ENCODE data around the gene PUSL1. TPM values are rescaled to one million over a fixed set of nuclear protein-coding genes. Genes with fewer than 3 reads are reported as not detected.

PUSL1 gene
- total RNA-seq, 4 donors from 2014 or later, result 42.3 to 62.1 (median 53.7) TPM

DNA sequence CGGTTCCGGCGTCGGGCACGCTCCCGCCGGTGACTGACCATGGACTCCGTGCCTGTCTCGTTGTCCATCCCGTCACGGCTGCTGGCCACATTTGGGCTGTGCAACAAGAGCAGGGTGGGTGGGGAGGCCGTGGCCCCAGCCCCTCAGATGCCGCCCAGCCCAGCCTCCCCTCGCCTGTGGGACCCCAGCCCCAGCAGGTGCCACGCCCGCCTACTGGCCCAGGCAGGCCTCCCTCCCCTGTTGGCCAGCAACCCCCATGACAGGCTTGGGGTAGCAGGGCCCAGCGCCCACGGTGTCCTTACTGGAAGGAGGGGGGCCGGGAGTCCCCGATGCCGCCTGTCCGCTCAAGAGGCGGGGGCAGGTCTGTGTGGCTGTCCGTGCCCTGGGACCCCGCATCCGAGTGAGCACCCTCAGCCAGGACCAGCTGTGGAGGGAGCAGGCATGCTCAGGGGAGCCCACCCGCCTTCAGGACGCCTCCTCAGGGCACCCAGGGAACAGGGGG lies 33.7 kb downstream of the PUSL1 start:
- intact Hi-C loops (cut with DNase I; ENCODE audit: low total_unique reads), result no loop called here
- 94 to 99% methylated on average over 14 of the region's 28 CpGs for WGBS, 2 donors
- no peak for TF ChIP-seq POLR2A (IDR thresholded peaks at IDR 0.05)
- TF ChIP-seq, protein P1, sequence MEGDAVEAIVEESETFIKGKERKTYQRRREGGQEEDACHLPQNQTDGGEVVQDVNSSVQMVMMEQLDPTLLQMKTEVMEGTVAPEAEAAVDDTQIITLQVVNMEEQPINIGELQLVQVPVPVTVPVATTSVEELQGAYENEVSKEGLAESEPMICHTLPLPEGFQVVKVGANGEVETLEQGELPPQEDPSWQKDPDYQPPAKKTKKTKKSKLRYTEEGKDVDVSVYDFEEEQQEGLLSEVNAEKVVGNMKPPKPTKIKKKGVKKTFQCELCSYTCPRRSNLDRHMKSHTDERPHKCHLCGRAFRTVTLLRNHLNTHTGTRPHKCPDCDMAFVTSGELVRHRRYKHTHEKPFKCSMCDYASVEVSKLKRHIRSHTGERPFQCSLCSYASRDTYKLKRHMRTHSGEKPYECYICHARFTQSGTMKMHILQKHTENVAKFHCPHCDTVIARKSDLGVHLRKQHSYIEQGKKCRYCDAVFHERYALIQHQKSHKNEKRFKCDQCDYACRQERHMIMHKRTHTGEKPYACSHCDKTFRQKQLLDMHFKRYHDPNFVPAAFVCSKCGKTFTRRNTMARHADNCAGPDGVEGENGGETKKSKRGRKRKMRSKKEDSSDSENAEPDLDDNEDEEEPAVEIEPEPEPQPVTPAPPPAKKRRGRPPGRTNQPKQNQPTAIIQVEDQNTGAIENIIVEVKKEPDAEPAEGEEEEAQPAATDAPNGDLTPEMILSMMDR (IDR thresholded peaks at IDR 0.05), result no peak
- no peak for DNase-seq (ENCODE audit: low spot score in 2 of 2)
- no peak overlapping the region for H3K4me3 ChIP-seq (ENCODE audit: low read depth, poor library complexity, severe bottlenecking)

DNA sequence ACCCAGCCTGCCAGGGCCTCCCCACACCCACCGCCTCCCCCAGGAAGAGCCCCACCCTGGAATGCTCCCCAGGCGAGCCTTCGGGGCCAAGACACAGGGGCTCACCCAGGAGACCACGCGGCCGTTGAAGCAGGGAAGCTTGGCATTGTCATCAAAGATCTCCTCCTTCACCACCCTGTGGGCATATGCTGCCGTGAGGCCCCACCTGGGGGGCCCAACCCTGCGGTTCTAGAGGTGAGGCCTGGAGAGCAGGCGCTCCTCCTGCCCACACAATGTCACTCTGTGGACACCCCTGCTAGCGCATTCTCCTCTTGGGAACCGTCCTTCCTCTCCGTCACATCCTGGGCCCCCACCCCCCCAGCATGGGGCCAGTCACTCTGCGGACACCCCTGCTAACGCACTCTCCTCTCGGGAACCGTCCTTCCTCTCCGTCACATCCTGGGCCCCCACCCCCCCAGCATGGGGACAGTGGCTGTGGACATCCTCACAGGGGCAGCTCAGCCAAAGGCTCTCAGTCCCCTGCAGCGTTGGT lies 34.3 kb downstream of the PUSL1 start:
- TF ChIP-seq POLR2A (IDR thresholded peaks at IDR 0.05), result no peak
- TF ChIP-seq, protein P1 (IDR thresholded peaks at IDR 0.05), result no peak
- intact Hi-C loops (cut with DNase I; ENCODE audit: low total_unique reads), result no loop called here
- no peak overlapping the region for H3K4me3 ChIP-seq (ENCODE audit: low read depth, poor library complexity, severe bottlenecking)
- WGBS, 2 donors, result 56 to 80% methylated on average over 16 to 18 of the region's 18 CpGs
- no peak for DNase-seq (ENCODE audit: low spot score in 2 of 2)

DNA sequence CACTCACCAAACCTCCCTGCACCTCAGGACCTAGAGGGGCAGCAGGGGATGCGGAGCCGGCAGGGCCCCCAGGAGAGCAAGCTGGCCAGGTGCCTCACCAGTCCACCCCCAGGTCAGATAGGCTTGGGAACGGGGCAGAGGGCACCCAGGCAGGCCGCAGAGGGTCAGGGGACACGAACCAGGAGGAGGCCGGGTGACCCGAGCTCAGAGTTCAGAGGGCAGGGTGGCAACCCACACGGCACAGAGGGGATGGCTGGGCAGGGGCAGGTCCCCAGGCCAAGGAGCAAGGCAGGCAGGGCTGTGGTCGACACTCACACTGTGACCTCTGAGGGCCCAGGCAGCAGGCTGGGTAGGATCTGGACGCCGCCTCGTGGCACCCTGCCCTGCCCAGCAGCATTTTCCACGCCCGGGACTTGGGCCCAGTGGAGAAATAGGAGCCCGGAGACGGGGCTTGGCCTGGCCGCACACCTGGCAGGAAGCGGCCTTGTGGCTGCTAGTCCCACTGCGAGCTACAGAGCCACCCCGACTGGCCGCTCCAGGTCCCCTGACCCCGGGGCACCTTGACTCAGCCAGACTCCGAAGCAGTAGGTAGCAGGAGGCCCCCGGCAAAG lies 35.5 kb downstream of the PUSL1 start:
- TF ChIP-seq, protein P1 (IDR thresholded peaks at IDR 0.05), result no peak
- TF ChIP-seq POLR2A (IDR thresholded peaks at IDR 0.05), result no peak
- H3K4me3 ChIP-seq (ENCODE audit: low read depth, poor library complexity, severe bottlenecking), result no peak overlapping the region
- 59 to 76% methylated on average over 12 to 18 of the region's 24 CpGs for WGBS, 2 donors
- intact Hi-C loops (cut with DNase I; ENCODE audit: low total_unique reads), result no loop called here
- no peak for DNase-seq (ENCODE audit: low spot score in 2 of 2)

DNA sequence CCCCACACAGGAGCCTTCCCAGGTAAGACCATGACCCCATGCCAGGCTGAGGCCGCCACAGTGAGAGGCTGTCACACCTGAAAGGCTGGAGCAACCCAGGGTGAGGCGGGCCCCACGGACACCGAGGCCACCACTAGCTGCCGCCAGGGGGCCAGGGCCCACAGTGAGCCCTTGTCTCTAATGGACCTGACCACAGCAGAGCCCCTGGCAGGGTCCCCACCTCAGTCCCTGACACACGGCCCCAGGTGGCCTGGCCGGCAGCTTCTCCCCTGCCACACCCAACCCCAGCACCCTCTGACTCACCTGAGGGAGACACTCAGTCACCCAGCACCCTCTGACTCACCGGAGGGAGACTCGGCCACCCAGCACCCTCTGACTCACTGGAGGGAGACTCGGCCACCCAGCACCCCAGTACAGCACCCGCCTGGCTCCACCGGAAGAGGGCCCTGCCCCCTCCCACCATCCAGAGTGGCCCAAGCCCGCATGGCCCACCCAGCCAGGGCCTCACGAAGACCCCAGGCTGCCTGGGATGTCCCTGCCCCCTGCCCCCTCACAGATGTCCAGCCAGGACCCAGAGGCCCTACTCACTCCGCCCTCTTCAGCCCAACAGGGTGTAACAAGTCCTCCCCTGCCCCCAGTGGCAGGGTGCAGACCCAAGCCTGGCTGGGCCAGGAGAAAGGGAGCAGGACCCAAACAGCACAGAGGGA lies 36.4 kb downstream of the PUSL1 start:
- DNase-seq (ENCODE audit: low spot score in 2 of 2), result no peak
- WGBS, 2 donors, result 43 to 57% methylated on average over 9 to 13 of the region's 15 CpGs
- no peak for TF ChIP-seq POLR2A (IDR thresholded peaks at IDR 0.05)
- TF ChIP-seq, protein P1 (IDR thresholded peaks at IDR 0.05), result no peak

DNA sequence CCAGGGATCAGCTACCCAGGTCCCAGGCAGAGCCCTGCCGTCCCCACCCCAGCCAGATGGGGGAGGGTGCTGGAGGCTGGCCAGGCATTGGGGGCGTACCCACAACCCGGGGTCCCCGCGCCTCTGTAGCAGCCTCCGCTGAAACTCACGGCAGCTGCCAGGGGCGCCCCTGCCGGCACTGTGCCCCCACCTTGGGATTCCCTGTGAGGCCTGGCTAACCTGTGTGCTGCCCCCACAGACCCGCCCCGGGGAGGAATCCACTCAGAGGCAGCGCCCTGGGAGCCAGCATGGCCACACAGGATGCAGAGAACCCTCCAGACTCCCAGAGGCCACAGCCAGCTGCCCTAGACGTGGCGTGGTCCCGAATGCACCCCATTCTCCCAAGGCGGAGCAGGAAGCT lies 37.0 kb downstream of the PUSL1 start:
- intact Hi-C loops (cut with DNase I; ENCODE audit: low total_unique reads), result no loop called here
- DNase-seq (ENCODE audit: low spot score in 2 of 2), result no peak
- TF ChIP-seq, protein P1 (IDR thresholded peaks at IDR 0.05), result no peak
- TF ChIP-seq POLR2A (IDR thresholded peaks at IDR 0.05), result no peak
- WGBS, 2 donors, result 65 to 67% methylated on average over 1 to 15 of the region's 16 CpGs
- H3K4me3 ChIP-seq (ENCODE audit: low read depth, poor library complexity, severe bottlenecking), result no peak overlapping the region

More for the DNA sequence above, 36.4 kb downstream of the PUSL1 start:
- no peak overlapping the region for H3K4me3 ChIP-seq (ENCODE audit: low read depth, poor library complexity, severe bottlenecking)
- intact Hi-C loops (cut with DNase I; ENCODE audit: low total_unique reads), result no loop called here

All from lower leg skin (tissue), 4 donors.